Renal cortex interstitium (tissue), 11 donors: ENCODE data around the gene C6orf89. TPM values are rescaled to one million over a fixed set of nuclear protein-coding genes. Genes with fewer than 3 reads are reported as not detected.

Experiments
- DNase-seq, 11 donors: peaks; one replicate each; pipeline ENCODE4 v3.0.0-alpha.2; 2013; ENCODE audit warnings: low read depth in 9 of 11, low spot score in 4 of 11; ENCODE audit errors: extremely low read depth in 1 of 11
- polyA plus RNA-seq, 3 donors: library from polyadenylated mRNA; unstranded; fragments of 120-200 nt; gene quantifications; one replicate each; pipeline ENCODE4 v1.2.1, GENCODE V29; 2013; ENCODE audit not compliant: insufficient read length in 3 of 3

The C6orf89 gene
- polyA plus RNA-seq, 3 donors, result 43.6 to 47.4 (median 46.6) TPM

GRCh38 chr6:36971921-36972673 is 86.3 kb downstream of the C6orf89 start:
- DNase-seq, result no peak

DNA sequence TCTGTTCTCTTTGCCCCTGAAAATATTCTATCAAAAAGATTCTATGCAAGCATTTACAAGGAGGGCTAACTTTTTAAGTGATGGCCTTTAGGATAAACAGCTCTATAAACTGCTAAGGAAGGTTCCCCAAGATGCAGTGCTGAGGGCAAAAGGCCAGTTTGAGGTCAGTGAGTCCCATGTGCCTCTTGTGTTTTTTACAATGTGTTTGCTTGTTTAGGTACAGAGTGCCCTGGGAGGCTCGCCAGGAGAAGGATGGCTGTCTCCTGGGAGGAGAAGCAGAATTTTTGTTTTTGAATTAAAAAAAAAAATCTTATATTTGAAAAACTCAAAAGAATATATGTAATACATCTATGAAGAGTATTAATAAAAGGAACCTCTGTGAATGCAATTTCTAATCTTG is 87.4 kb downstream of the C6orf89 start:
- no peak for DNase-seq

DNA sequence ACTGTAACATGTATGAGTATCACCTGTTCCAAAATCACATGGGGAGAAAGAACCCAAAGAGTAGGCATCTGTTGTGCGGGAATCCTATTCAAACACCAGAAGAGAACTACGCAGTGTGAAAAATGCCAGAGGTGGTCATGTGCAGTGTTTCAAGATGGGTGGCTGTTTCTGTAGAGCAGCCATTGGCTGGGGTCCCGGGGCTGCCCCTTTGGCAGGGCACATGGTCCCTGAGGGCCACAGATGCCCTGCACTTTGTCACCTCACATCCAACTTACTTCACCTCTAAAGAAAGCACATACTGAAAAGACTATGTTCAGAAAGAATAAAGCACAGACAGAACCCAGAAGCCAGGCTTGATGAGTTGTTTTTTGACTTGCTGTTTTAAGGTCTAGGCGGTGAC is 87.9 kb downstream of the C6orf89 start:
- no peak for DNase-seq

DNA sequence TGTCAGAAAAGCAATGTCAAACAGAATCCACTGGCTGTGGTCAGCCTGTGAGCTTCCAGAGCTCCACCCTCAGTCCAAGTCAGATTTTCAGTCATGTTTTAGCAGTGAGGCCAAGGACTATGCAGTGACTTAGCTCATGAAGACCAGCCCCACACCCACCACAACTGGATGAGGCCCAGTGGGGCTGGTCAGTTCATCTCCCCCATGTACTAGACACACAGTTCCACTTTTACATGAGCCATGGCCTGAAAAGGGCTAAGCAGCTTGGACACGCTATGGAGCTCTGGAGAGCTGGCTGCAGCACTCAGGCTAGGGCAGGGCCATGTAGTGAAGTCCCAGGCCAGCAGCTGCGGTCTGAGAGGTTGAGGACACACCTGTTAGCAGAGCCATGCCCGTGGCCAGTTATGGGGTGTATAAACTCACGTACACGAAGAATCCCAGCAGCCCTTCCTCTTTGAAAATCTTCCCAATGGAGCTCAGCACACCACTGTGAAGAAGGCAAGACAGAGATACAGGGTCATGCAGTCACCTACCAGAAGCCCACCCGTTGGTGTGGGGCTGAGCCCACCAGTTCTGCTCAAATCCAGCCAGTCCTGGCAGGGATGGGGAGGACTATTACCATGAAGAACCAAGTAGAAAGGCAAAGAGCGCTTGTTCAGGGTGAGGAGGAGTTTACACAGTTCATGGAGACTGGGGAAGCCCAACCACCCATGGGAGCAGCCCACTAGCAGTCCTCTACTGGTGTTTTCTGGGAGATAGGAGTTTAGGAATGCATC is 89.7 kb downstream of the C6orf89 start:
- no peak for DNase-seq

DNA sequence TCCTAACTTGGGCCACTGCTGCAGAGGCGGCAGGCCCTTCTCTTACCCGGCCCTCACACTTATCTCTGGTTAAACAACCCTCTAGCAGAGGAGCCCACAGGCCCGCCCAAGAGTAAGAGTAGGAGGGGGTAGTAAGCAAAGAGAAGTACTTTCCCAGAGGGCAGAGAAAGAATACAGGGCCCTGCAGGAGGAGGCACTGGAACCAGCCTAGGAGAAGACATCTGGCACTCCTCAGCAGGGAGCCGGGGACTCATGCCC is 90.2 kb downstream of the C6orf89 start:
- no peak for DNase-seq

DNA sequence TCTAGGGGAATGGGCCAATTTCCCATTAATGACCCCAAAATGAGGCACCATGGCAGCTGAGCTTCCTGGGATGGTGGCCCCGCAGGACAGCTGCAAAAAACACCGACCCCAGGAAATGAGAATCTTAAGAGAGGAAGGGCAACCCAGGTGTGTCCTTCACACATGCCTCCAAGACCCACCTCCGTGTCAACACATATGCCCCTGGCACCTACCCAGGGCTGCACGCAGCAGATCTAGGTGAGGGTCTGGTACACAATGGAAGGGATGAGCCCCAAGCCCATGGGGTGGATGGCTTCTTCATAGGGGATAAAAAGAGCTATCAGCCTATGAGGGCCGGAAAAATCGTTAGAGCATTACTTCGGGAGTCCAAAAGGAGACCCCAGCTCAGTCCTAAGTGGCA is 90.8 kb downstream of the C6orf89 start:
- no peak for DNase-seq

GRCh38 chr6:36976931-36977330 is 91.2 kb downstream of the C6orf89 start:
- no peak for DNase-seq

DNA sequence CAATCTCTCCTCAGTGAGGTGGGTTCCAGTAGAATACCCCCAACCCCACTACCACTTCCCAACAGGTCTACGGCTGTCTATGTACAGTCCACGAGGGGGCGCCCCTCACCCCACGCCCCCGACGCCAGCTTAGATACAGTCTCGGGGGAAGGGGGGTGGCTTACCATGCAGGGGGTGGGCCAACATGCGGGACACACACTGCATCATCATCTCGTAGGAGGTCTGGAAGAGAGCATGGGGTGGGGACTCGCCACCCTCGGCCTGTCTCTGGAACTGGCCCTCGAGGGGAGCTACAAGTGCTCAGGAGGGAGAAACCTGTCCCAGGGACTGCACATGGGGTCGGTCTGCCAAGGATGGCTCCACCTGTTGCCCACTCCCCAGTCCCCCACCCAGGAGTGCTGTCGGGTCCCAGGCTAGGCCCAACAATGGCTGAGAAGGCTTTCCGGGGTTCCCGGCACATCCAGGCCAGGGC is 91.8 kb downstream of the C6orf89 start:
- no peak for DNase-seq

Other genes starting within 250 kb of the C6orf89 start
- gene CDKN1A, start 207.2 kb upstream of the C6orf89 start, polyA plus RNA-seq, result 10 to 100 TPM in 2 of 3 donors, 1 to 10 TPM in 1; 8.4 to 12.9 (median 10.2) TPM
- gene RAB44, start 188.1 kb upstream of the C6orf89 start, polyA plus RNA-seq, result under 1 TPM; 0.06 to 0.08 (median 0.06) TPM
- 10 to 100 TPM; 12.8 to 17.1 (median 13.2) TPM for gene CPNE5, start 46.5 kb upstream of the C6orf89 start, polyA plus RNA-seq
- 10 to 100 TPM; 43.2 to 56.6 (median 56.2) TPM for gene PPIL1, start 11.1 kb upstream of the C6orf89 start, polyA plus RNA-seq
- 1 to 10 TPM; 1.1 to 4.0 (median 1.1) TPM for gene PI16, start 68.8 kb downstream of the C6orf89 start, polyA plus RNA-seq
- gene MTCH1, start 100.2 kb downstream of the C6orf89 start, polyA plus RNA-seq, result 100 to 1,000 TPM; 146 to 187 (median 167) TPM
- 1 to 10 TPM; 1.3 to 3.1 (median 2.7) TPM for gene FGD2, start 119.7 kb downstream of the C6orf89 start, polyA plus RNA-seq